Measurements from ENCODE around the gene GRIN3B. TPM values are rescaled to one million over a fixed set of nuclear protein-coding genes. Genes with fewer than 3 reads are reported as not detected.

The GRIN3B gene
- total RNA-seq, 1 donor from 2014 or later, result 0.93 TPM

DNA sequence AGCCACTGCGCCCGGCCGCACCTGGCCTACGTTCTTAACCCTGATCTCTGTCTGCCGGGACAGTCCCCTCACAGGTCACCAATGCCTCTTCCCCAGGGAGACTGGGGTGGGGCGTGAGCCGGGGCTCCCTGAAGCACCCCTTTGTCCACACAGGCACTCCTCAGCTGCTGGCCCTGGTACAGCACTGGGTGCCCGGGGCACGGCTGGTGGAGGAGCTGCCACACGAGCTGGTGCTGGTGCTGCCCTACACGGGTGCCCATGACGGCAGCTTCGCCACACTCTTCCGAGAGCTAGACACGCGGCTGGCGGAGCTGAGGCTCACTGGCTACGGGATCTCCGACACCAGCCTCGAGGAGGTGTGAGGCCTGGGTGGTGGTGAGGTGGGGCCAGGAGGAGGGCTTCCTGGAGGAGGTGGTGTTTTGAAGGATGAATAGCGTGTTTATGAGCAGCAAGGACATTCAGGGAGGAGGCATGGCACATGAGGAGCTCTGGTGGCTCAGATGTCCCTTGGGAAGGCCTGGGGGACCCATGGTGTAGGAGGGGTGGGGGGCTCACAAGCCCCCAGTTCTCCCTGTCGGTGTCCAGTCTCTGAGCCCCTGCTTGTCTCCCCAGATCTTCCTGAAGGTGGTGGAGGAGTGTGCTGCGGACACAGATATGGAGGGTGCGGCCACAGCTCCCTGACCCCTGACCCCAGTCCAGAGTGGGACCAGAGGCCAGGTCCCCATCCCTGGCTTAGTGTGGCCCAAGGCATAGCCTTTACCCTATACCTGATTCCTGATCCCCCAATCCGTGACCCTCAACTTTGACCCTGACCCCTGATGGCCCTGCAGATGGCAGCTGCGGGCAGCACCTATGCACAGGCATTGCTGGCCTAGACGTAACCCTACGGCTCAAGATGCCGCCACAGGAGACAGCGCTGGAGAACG is 53.2 kb downstream of the GRIN3B start:
- Mint-ChIP-seq H3K27ac (ENCODE audit: unreplicated experiment) (no peak overlapping the region), H3K4me1 (ENCODE audit: low read depth, unreplicated experiment) (no peaks in the 10 kb centered on the region), H3K27me3 (ENCODE audit: unreplicated experiment) (peaks cover 5% of the 10 kb centered on the region), H3K9me3 (ENCODE audit: unreplicated experiment) (peaks cover 19% of the 10 kb centered on the region), H3K4me3 (ENCODE audit: unreplicated experiment) (no peak overlapping the region), H3K36me3 (ENCODE audit: unreplicated experiment) (peaks cover 23% of the 10 kb centered on the region)
- no peak for DNase-seq
- TF ChIP-seq, protein P1, sequence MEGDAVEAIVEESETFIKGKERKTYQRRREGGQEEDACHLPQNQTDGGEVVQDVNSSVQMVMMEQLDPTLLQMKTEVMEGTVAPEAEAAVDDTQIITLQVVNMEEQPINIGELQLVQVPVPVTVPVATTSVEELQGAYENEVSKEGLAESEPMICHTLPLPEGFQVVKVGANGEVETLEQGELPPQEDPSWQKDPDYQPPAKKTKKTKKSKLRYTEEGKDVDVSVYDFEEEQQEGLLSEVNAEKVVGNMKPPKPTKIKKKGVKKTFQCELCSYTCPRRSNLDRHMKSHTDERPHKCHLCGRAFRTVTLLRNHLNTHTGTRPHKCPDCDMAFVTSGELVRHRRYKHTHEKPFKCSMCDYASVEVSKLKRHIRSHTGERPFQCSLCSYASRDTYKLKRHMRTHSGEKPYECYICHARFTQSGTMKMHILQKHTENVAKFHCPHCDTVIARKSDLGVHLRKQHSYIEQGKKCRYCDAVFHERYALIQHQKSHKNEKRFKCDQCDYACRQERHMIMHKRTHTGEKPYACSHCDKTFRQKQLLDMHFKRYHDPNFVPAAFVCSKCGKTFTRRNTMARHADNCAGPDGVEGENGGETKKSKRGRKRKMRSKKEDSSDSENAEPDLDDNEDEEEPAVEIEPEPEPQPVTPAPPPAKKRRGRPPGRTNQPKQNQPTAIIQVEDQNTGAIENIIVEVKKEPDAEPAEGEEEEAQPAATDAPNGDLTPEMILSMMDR (IDR thresholded peaks at IDR 0.05; ENCODE audit: partially characterized antibody, unreplicated experiment), result no peak

DNA sequence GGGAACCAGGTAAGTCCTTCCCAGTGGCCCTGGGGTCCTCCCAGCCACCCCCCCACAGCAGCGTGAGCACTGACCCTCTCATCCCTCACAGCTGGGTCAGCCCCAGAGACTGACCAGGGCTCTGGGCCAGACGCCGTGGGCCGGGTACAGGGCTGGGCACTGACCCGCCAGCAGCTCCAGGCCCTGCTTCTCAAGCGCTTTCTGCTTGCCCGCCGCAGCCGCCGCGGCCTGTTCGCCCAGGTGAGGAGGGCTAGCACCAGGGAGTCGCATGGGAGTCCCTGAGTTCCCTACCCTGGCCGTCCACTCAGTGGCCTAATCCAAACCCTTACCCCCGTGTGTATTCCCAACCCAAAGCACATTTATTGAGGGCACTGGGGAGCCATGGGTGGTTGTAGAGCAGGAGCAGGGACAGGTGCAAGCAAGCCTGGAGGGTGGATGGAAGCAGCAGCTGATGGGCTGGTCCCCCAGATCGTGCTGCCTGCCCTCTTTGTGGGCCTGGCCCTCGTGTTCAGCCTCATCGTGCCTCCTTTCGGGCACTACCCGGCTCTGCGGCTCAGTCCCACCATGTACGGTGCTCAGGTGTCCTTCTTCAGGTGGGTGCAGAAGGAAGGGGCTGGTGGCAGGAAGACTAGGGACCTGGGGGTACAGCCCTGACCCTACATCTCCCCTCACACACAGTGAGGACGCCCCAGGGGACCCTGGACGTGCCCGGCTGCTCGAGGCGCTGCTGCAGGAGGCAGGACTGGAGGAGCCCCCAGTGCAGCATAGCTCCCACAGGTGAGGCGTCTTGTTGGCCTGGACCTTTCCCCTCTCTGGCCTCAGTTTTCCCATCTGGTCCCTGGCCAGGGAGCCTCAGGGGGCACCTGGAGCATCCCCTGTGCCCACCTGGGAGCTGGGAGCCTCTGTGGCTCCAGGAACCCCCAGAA is 54.1 kb downstream of the GRIN3B start:
- TF ChIP-seq, protein P1 (IDR thresholded peaks at IDR 0.05; ENCODE audit: partially characterized antibody, unreplicated experiment), result no peak
- DNase-seq, result no peak
- Mint-ChIP-seq H3K4me3 (ENCODE audit: unreplicated experiment) (no peak overlapping the region), H3K27me3 (ENCODE audit: unreplicated experiment) (peaks cover 5% of the 10 kb centered on the region), H3K27ac (ENCODE audit: unreplicated experiment) (no peak overlapping the region), H3K36me3 (ENCODE audit: unreplicated experiment) (peaks cover 25% of the 10 kb centered on the region), H3K9me3 (ENCODE audit: unreplicated experiment) (peaks cover 19% of the 10 kb centered on the region), H3K4me1 (ENCODE audit: low read depth, unreplicated experiment) (no peaks in the 10 kb centered on the region)

DNA sequence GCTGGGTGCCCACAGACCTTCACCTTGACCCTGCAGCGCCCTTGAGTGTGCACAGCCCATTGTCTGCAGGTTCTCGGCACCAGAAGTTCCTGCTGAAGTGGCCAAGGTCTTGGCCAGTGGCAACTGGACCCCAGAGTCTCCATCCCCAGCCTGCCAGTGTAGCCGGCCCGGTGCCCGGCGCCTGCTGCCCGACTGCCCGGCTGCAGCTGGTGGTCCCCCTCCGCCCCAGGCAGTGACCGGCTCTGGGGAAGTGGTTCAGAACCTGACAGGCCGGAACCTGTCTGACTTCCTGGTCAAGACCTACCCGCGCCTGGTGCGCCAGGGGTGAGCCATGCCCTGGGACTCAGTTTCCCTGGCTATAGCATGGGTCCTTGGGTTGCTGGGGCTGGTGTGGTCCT is 54.8 kb downstream of the GRIN3B start:
- TF ChIP-seq, protein P1 (IDR thresholded peaks at IDR 0.05; ENCODE audit: partially characterized antibody, unreplicated experiment), result no peak
- H3K4me1 Mint-ChIP-seq (ENCODE audit: low read depth, unreplicated experiment), result no peaks in the 10 kb centered on the region
- DNase-seq, result no peak
- H3K4me3 Mint-ChIP-seq (ENCODE audit: unreplicated experiment), result no peak overlapping the region
- H3K27ac Mint-ChIP-seq (ENCODE audit: unreplicated experiment), result no peak overlapping the region
- peaks cover 19% of the 10 kb centered on the region for H3K9me3 Mint-ChIP-seq (ENCODE audit: unreplicated experiment)
- H3K27me3 Mint-ChIP-seq (ENCODE audit: unreplicated experiment), result peaks cover 5% of the 10 kb centered on the region
- H3K36me3 Mint-ChIP-seq (ENCODE audit: unreplicated experiment), result peaks cover 25% of the 10 kb centered on the region

DNA sequence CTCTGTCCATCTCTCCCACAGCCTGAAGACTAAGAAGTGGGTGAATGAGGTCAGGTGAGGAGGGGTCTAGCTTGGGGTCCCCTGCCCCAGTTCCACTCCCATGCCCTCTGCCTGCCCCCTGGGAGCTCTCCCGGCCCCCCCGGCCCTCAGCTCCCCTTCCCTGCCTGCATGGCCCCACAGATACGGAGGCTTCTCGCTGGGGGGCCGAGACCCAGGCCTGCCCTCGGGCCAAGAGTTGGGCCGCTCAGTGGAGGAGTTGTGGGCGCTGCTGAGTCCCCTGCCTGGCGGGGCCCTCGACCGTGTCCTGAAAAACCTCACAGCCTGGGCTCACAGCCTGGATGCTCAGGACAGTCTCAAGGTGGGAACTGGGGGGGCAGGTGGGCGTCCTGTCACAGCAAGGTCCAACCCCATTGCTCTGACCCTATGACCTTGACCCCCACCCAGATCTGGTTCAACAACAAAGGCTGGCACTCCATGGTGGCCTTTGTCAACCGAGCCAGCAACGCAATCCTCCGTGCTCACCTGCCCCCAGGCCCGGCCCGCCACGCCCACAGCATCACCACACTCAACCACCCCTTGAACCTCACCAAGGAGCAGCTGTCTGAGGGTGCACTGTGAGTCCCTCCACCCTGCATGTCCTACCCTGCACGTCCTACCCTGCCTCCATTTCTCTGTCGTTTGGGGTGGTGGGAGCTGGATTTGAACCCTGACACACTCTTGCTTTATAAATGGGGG is 55.8 kb downstream of the GRIN3B start:
- H3K27ac Mint-ChIP-seq (ENCODE audit: unreplicated experiment), result no peak overlapping the region
- H3K9me3 Mint-ChIP-seq (ENCODE audit: unreplicated experiment), result peaks cover 19% of the 10 kb centered on the region
- H3K4me1 Mint-ChIP-seq (ENCODE audit: low read depth, unreplicated experiment), result no peaks in the 10 kb centered on the region
- peaks cover 5% of the 10 kb centered on the region for H3K27me3 Mint-ChIP-seq (ENCODE audit: unreplicated experiment)
- DNase-seq, result no peak
- TF ChIP-seq, protein P1 (IDR thresholded peaks at IDR 0.05; ENCODE audit: partially characterized antibody, unreplicated experiment), result no peak
- H3K36me3 Mint-ChIP-seq (ENCODE audit: unreplicated experiment), result peaks cover 25% of the 10 kb centered on the region
- no peak overlapping the region for H3K4me3 Mint-ChIP-seq (ENCODE audit: unreplicated experiment)

Measured in glutamatergic neuron (in vitro differentiated cells).